SK-N-SH treated with all-trans-retinoic acid at 6 μM for 48 hours (cell line): Measurements from ENCODE around the gene ENO3.

Source experiments
- CREB5 ChIP-seq: fragments of 250-450 bp; sonication (Bioruptor Pico); IDR thresholded peaks from 2 replicates; pipeline ENCODE4 v1.5.1; 2020; ENCODE audit warnings: low read depth, mild to moderate bottlenecking, moderate library complexity
- GLIS3 ChIP-seq: fragments of 250-450 bp; sonication (Bioruptor Pico); IDR thresholded peaks from 2 replicates; pipeline ENCODE4 v1.5.0; 2020; ENCODE audit warnings: mild to moderate bottlenecking, moderate library complexity
- OSR1 ChIP-seq: fragments of 250-450 bp; sonication (Bioruptor Pico); IDR thresholded peaks from 2 replicates; pipeline ENCODE4 v1.8.0; 2022; ENCODE audit warnings: moderate library complexity, mild to moderate bottlenecking, inconsistent platforms
- PATZ1 ChIP-seq: fragments of 250-450 bp; sonication (Bioruptor Pico); IDR thresholded peaks from 2 replicates; pipeline ENCODE4 v1.8.0; 2020; ENCODE audit warnings: mild to moderate bottlenecking, moderate library complexity, borderline replicate concordance
- ZFP3 ChIP-seq: fragments of 250-450 bp; sonication (Bioruptor Pico); IDR thresholded peaks from 2 replicates; pipeline ENCODE4 v1.5.0; 2020; ENCODE audit warnings: mild to moderate bottlenecking, moderate library complexity
- ZNF70 ChIP-seq: fragments of 450-650 bp; formaldehyde crosslinking; IDR thresholded peaks from 2 replicates; pipeline ENCODE4 v1.5.0; 2020; ENCODE audit warnings: mild to moderate bottlenecking, moderate library complexity
- ZNF8 ChIP-seq: fragments of 450-650 bp; formaldehyde crosslinking; IDR thresholded peaks from 2 replicates; pipeline ENCODE4 v1.5.0; 2020; ENCODE audit warnings: mild to moderate bottlenecking, moderate library complexity

GRCh38 chr17:4950746-4951204 lies at the start of gene ENO3:
- TF ChIP-seq GLIS3 (CRISPR knock-in tag) (no peak), ZNF8 (CRISPR knock-in tag) (no peak), ZNF70 (no peak), CREB5 (CRISPR knock-in tag) (no peak), OSR1 (CRISPR knock-in tag) (no peak), PATZ1 (CRISPR knock-in tag) (no peak), ZFP3 (no peak)
